NCI-H2196 (cell line): ENCODE measurements around the gene EIF3I.

Experiments
- DNase-seq: peaks from one replicate; lab custom pipeline; 2025; ENCODE audit not compliant: unreplicated experiment; lab: John Stamatoyannopoulos, UW

The EIF3I gene

DNA sequence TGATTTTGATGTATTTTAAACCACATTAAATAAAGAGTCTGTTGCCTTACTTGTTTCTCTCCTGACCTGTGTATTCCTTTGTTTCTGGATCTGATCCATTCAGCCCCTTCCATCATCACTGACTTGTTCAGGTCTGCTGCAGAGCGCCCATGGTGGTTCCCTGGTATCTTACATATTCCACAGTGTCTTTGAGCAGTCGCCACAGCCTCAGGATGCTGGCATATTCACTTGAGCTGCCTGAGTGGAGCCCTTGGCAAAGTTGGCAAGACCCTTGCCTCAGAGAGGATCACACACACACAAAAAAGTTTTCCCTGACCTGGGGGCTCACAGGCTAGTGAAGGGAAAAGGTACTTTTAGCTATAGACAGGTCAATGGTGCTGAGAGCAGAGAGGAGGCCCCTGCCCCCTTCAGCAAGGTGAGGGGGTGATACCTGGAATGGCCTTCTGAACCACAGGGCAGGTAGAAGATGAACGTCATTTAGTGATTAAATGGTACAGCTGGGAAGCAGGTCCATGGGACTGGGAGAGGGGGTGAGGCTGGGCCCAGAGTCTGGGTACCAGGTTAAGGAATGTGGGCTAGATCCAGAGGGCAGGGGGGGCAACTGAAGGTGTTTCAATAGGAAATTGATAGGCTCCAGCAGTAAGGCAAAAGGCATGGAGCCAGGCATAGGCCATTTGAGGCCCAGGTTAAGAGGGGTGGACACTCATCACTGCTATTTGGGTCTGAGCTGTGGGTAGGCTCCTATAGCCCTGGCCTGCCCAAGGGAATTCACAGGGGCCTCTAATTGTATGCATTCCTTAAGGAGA lies 23.8 kb upstream of the EIF3I start:
- no peak for DNase-seq

DNA sequence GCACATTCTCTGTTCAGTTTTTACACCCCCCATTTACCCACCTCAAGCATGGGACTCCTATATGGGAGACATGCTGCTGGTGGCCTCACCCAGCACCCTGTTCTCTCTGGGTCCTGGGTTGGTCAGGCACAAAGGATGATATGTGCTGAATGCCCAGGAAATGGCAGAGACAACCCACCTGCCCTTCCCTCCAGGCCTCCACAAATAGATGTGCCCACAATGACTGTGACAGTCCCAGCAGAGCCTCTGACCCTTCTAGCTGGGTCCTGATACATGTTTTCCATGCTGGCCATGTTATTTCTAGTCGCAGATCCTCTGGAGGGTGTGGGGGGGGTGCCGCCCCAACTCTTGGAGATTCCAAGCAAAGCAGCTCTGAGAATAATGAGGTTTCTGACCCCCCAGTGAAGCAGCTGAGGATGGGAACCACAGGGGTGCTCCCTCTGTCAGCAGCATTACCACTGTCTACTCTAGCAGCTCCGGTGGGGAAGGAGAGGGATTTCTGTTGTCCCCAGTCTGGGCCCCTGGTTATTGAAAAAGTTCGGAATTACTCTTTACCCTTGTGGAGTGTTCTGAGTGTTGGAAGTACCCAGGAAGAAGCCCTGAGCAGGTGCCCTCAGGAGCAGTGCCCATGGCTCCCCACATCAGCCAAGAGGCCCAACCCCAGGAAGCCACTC lies 23.0 kb upstream of the EIF3I start:
- DNase-seq = no peak

GRCh38 chr1:32199717-32200072 lies 22.5 kb upstream of the EIF3I start:
- DNase-seq = peak; percentile 88

DNA sequence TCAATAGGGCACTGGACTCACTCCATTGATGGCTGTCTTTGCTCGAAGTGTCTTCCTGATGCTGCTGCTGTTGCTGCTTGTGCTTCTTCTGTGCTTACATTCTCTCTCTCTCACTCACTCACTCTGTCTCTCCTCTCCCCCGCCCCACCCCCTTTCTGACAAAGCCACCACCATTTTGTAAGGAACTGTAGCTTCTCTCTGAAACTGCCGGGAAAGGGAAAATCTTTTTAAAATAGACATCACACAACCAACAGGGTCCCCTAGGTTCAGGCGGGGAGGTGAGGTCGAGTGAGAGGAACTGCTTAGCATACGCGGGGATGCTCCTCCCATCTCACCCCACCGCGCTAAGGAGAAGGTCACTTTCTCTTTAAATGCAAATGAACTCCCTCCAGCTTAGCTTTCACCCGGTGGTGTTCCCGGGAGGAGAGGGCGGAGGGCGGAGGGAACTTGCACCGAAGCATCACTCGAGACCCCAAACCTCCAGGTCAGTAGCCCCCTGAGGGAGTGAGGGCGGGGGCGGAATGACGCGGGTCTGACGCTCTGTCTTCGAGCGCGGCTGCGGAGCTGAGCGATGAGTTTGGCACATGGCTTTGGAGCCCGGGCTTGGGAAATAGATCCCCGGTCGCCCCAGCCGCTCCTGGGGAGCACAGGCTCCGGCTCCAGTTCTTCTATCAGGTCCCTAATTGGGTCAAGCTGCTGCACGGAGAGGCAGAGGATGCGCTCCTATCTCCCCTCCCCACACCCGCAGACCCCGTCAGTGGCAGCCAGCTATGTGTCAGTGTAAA lies 21.8 kb upstream of the EIF3I start, which contains the start of gene CCDC28B:
CCDC28B (plus strand) TSS at position 370 of the 785 bp plus-strand sequence. CDS start 1,341 bp downstream, outside the sequence.
- DNase-seq = peak; percentile 80

DNA sequence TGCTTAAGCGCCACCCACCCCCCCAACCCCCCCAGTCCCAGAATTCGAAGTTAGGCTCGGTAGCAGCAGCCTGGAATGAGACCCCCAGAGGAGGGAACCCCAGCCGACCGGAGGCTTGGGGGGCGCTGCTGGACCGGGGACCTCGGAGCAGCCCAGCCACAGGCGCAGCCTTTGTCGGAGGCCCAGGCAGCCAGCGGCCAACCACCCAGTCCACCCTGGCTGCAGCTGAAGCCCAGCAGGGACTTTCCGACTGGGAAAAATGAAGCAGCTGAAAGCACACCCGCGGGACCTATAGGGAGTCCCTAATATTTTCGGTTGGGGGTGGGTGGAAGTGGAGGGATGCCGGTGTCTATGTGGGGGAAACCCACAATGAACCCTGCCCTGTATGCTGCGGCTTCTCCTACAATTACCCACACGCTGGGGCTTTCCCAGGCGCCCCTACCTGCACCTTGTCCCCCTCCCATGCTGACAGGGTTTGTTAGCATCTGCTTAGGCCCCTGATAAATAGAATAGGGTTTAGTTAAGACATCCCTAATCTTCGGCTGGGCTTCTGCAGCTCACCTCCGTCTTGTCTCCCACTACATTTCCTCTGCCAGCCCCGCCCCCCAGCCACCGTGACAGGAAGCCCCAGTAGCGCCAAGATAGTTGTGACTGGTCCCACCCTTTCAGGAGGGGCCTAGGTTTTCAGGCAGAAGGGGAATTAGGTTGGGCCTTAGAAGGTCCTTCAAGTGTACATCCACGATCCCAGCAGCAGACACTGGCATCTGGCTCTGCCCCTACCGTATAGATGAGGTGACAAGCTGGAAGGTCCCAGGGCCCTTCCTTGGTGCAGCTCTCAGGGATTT lies 21.0 kb upstream of the EIF3I start:
- DNase-seq = peak; percentile 41

- DNase-seq = no peak
Observed at GRCh38 chr1:32204943-32205361, 17.3 kb upstream of the EIF3I start.

- DNase-seq = peak; percentile 95
Observed at GRCh38 chr1:32205401-32206370, 16.5 kb upstream of the EIF3I start, which contains the start of gene IQCC. IQCC (plus strand) TSS chr1:32205671; CDS start chr1:32205682, 11 bp downstream.

DNA sequence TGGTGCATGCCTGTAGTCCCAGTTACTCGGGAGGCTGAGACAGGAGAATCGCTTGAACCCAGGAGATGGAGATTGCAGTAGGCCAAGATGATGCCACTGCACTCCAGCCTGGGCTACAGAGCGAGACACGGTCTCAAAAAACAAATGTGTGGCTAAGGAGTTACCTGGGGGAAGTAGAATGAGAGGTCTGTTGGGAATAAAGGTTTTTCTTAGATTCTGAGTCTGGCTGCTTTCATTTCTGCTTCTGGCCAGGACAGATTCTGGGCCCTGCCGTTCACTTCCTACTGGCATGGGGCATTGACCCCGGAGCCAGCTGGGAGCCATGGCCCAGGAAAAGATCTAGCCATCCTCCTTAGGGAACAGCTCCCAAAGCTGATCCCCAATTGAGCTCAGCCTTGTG lies 13.7 kb upstream of the EIF3I start:
- DNase-seq = no peak

- peak; percentile 97 for DNase-seq
Observed at GRCh38 chr1:32208891-32209328, 13.3 kb upstream of the EIF3I start, which contains the start of gene DCDC2B. DCDC2B (plus strand) TSS chr1:32209089; CDS start chr1:32209094, 5 bp downstream.

DNA sequence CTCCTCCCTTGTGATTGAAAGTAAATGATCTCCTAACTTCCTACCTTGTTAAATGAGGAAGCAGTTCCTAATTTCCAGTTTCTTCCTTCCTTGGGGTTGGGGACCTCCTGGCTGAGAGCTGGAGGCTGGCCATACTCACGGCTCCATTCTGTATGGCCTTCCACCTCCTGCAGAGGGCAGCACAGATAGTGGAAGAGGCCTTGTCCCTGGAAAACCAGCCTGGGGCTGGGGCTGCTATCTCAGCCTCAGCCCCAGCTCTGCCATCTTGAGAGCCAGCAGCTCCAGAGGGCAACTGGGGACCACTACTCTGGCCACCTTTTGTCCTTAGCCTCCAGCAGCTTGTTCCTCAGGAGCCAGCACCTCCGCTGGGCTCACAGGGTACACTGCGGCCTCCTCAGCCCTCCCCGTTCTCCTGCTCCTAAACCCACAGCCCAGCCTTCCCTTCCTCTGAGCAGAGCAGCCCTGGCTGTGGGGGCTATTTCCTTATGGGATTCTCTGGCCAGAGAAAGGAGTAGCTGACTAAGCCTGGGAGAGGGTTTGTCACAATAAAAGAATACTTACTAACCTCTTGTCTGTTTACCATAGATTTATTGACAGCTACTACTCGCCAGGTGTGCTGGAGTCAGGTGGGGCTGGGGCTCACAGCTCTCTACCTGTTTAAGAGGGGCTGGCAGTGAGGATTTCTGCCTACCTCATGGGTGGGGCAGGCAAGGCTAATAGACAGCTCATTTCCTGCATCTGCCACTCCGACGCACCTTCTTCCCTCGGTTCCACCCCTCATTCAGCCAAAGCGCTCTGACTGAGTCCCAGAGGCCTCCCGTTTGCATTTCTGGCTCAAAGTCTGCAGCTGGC lies 6.4 kb upstream of the EIF3I start:
- peak; percentile 84 for DNase-seq

DNA sequence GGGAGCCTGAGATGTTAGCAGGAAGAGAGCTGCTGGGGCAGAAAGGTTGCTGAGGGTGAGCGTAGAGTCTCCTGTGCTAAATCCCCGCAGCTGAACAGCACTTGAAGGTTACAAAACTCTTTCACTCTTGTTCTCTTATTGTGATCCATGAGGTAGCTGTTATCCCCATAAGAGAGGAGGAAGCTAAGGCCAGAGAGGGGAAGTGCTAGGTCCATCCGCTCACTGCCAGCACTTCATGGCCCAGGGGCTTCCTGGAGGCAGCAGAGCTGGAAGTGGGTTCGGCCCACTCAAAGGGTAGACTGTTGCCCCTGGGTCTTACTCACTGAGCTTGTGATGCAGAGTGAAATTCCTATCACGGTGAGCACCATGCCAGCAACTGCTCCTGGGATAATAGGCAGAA lies 5.6 kb upstream of the EIF3I start:
- DNase-seq = no peak

- DNase-seq = no peak
Observed at GRCh38 chr1:32219022-32219421, 3.2 kb upstream of the EIF3I start.

- peak; percentile 39 for DNase-seq
Observed at GRCh38 chr1:32220746-32221580, 1.2 kb upstream of the EIF3I start.

DNA sequence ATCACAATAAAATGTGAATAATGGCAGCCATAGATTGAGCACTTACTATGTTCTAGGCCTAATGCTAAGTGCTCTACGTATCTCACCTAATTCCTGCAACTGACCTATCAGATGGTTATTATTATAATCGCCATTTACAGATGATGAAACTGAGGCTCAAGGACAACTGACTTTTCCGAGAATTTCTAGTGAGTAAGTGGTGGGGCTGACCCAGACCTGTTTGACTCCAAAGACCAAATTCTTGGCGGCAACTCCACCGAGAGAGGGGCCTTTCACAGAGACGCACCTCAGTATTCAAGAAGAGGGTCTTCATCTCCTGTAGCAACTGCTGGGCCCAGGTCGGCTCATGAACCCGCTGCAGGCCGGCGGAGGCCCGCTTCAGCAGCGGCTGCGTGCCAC lies 627 bp upstream of the EIF3I start:
- no peak for DNase-seq

GRCh38 chr1:32223683-32224082 lies 1.5 kb downstream of the EIF3I start:
- DNase-seq = no peak

- no peak for DNase-seq
Observed at GRCh38 chr1:32224285-32224684, 2.1 kb downstream of the EIF3I start.

- no peak for DNase-seq
Observed at GRCh38 chr1:32228771-32229170, 6.6 kb downstream of the EIF3I start.
